ENCODE results near the gene GNAT3.

The GNAT3 gene

DNA sequence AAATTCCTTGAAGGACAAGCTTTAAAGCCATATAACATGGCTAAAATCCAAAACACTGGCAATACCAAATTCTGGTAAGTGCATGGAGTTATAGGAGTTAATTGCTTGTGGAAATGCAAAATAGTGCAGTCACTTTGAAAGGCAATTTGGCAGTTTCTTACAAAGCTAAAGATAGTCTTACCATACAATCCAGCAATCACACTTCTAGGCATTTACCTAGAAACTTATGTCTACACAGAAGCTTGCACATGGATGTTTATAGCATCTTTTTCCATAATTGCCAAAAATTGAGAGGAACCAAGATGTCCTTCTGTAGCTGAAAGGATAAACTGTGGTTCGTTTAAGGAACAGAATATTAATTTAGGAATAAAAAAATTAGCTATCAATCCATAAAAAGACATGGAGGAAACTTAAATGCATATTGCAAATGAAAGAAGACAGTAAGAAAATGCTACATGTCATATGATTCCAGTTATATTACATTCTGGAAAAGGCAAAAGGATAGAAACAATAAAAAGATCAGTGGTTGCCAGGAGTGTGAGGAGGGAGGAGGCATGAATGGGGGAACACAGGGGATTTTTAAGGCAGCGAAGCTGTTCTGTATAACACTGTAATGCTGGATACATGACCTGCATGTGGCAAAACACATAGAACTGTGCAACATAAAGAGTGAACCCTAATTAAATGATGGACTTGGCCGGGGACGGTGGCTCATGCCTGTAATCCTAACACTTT is 51.9 kb downstream of the GNAT3 start:
- H3K4me3 ChIP-seq: no peak overlapping the region
- no peak for DNase-seq (ENCODE audit: low spot score)
- no peak for TF ChIP-seq CTCF (IDR thresholded peaks at IDR 0.05)
- no peak overlapping the region for H3K27ac ChIP-seq

DNA sequence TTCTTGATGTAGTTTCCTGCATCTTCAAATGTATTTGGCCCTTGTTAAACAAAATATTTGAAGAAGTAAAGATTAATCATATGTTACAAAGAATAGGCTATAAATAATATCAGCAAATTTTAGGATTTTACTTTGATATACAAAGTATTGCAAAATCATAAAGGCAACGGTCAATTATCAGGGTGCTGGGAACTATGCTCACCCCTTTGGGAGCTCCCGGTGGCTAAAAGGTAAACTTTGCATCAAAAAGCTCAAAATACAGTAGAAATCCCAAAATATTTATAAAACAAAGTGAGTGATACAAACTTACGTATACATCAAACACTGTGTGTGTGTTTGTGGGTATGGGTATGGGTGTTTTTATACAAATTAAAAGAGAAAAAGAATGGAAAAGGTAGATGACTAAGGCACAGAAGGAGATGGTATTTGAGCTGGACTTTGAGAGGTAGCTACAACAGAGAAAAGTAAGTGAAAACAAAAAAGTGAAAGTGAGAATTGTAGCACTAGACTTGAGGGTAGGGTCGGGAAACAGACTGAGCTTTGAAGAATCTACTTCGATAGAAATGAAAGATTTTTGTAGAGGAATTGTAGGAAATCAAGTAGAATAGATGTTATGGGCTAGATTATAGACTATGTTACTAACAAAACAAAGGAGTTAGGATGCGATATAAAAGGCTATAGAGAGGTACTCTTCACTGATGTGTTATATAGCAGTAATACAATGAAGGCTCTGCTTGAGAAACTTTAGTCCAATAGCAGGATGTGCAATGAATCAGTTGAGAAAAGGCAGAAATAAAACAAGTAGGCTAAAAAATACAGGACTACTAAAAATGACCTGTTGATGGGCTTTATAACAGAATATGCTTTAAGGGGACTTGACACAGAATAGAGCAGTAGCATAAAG is 52.8 kb downstream of the GNAT3 start:
- no peak for TF ChIP-seq CTCF (IDR thresholded peaks at IDR 0.05)
- Histone ChIP-seq H3K4me3 (no peak overlapping the region), H3K27ac (no peak overlapping the region)
- DNase-seq (ENCODE audit: low spot score): no peak

GRCh38 chr7:80453699-80454340 is 58.0 kb downstream of the GNAT3 start:
- peak; percentile 24 for TF ChIP-seq CTCF (IDR thresholded peaks at IDR 0.05)
- H3K27ac ChIP-seq: no peak overlapping the region
- no peak for DNase-seq (ENCODE audit: low spot score)
- H3K4me3 ChIP-seq: no peak overlapping the region

DNA sequence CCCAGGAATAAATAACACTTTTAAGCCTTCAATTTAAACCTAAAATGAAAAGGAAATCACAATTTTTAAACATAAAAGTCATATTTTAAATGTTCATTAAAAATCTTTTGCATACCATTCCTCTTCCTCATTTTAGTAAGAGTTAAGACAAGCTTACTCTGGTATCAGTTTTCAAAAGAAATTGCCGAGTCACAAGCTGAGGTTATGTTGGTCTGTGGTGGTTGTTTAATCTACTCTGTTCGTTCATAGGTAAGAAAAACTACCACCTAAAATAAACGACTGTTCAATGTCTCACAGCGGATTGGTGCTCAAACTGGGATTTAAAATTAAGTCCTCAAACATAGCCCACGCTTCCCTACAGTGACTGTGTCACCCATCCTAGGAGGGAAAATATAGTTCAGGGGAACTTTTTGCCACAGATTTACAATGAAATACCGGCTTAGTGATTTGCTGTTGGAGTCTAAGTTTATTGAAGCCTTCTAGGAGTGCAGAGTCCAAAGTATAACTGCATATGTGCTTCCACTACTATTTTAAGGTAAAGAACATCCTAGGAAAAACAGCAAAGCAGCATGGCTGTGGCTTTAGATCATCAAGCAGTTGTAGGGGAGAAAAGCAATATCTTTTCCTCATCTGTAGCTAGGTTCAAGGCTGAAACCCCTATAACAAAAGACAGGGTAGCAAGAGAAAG is 61.1 kb downstream of the GNAT3 start:
- Histone ChIP-seq H3K4me3 (no peak overlapping the region), H3K27ac (no peak overlapping the region)
- DNase-seq (ENCODE audit: low spot score): no peak
- TF ChIP-seq CTCF (IDR thresholded peaks at IDR 0.05): no peak

GRCh38 chr7:80449836-80450235 is 62.0 kb downstream of the GNAT3 start:
- DNase-seq (ENCODE audit: low spot score): no peak
- Histone ChIP-seq H3K27ac (no peak overlapping the region), H3K4me3 (no peak overlapping the region)
- TF ChIP-seq CTCF (IDR thresholded peaks at IDR 0.05): no peak

- no peak for TF ChIP-seq CTCF (IDR thresholded peaks at IDR 0.05)
- Histone ChIP-seq H3K27ac (no peak overlapping the region), H3K4me3 (no peak overlapping the region)
- no peak for DNase-seq (ENCODE audit: low spot score)
These were observed 66.5 kb downstream of the GNAT3 start for GRCh38 chr7:80445351-80445750.
